Ishikawa (cell line): ENCODE data around the gene SLC39A1.

Experiments
- CEBPB ChIP-seq: IDR thresholded peaks from 2 replicates; pipeline ENCODE4 v1.6.1; 2012
- CREB1 ChIP-seq: IDR thresholded peaks from 2 replicates; pipeline ENCODE4 v1.6.1; 2012; ENCODE audit warnings: low read depth
- EGR1 ChIP-seq: IDR thresholded peaks from 2 replicates; pipeline ENCODE4 v1.6.1; 2012
- EP300 ChIP-seq: IDR thresholded peaks from 2 replicates; pipeline ENCODE4 v1.6.1; 2012; ENCODE audit warnings: borderline replicate concordance
- FOXM1 ChIP-seq: IDR thresholded peaks from 2 replicates; pipeline ENCODE4 v1.6.1; 2012; ENCODE audit warnings: low read depth, borderline replicate concordance
- NFIC ChIP-seq: IDR thresholded peaks from 2 replicates; pipeline ENCODE4 v1.6.1; 2012
- RAD21 ChIP-seq: IDR thresholded peaks from 2 replicates; pipeline ENCODE4 v1.6.1; 2012; ENCODE audit warnings: low read depth
- TAF1 ChIP-seq: IDR thresholded peaks from 2 replicates; pipeline ENCODE4 v1.6.1; 2012; ENCODE audit warnings: low read depth, mild to moderate bottlenecking
- TCF12 ChIP-seq: IDR thresholded peaks from 2 replicates; pipeline ENCODE4 v1.6.1; 2012; ENCODE audit warnings: low read depth
- TEAD4 ChIP-seq: IDR thresholded peaks from 2 replicates; pipeline ENCODE4 v1.6.1; 2012
- YY1 ChIP-seq: IDR thresholded peaks from 2 replicates; pipeline ENCODE4 v1.6.1; 2012; ENCODE audit warnings: low read depth
- ZBTB7A ChIP-seq: IDR thresholded peaks from 2 replicates; pipeline ENCODE4 v1.6.1; 2012; ENCODE audit warnings: low read depth
- TF ChIP-seq, protein P1 (sequence below): IDR thresholded peaks from 2 replicates; pipeline ENCODE4 v1.6.1; 2012
- TF ChIP-seq, protein P2 (sequence below): IDR thresholded peaks from 2 replicates; pipeline ENCODE4 v1.6.1; 2012; ENCODE audit warnings: low read depth, mild to moderate bottlenecking
- TF ChIP-seq, protein P3 (sequence below): IDR thresholded peaks from 2 replicates; pipeline ENCODE4 v1.6.1; 2012

SLC39A1 gene

DNA sequence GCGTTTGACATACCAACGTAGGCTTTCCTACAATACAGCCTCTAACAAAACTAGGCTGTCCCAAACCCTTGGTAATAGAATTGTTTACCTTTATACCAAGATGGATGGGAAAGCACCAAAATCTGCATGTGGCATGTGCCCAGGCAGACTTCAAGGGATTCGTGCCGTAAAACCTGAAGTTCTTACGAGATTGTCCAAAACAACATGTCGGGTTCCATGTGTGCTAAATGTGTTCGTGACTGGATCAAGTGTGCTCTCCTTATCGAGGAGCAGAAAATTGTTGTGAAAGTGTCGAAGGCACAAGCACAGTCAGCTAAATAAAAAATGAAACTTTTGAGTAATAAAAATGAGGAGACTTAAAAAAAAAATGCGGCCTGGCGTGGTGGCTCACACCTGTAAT lies 32.3 kb upstream of the SLC39A1 start:
- TF ChIP-seq, protein P1, sequence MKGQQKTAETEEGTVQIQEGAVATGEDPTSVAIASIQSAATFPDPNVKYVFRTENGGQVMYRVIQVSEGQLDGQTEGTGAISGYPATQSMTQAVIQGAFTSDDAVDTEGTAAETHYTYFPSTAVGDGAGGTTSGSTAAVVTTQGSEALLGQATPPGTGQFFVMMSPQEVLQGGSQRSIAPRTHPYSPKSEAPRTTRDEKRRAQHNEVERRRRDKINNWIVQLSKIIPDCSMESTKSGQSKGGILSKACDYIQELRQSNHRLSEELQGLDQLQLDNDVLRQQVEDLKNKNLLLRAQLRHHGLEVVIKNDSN = no peak
- no peak for TF ChIP-seq TEAD4
- no peak for TF ChIP-seq CEBPB
- no peak for TF ChIP-seq RAD21
- no peak for TF ChIP-seq EGR1
- no peak for TF ChIP-seq TAF1
- TF ChIP-seq FOXM1 = no peak
- TF ChIP-seq TCF12 = no peak
- no peak for TF ChIP-seq CREB1
- no peak for TF ChIP-seq NFIC
- TF ChIP-seq, protein P2, sequence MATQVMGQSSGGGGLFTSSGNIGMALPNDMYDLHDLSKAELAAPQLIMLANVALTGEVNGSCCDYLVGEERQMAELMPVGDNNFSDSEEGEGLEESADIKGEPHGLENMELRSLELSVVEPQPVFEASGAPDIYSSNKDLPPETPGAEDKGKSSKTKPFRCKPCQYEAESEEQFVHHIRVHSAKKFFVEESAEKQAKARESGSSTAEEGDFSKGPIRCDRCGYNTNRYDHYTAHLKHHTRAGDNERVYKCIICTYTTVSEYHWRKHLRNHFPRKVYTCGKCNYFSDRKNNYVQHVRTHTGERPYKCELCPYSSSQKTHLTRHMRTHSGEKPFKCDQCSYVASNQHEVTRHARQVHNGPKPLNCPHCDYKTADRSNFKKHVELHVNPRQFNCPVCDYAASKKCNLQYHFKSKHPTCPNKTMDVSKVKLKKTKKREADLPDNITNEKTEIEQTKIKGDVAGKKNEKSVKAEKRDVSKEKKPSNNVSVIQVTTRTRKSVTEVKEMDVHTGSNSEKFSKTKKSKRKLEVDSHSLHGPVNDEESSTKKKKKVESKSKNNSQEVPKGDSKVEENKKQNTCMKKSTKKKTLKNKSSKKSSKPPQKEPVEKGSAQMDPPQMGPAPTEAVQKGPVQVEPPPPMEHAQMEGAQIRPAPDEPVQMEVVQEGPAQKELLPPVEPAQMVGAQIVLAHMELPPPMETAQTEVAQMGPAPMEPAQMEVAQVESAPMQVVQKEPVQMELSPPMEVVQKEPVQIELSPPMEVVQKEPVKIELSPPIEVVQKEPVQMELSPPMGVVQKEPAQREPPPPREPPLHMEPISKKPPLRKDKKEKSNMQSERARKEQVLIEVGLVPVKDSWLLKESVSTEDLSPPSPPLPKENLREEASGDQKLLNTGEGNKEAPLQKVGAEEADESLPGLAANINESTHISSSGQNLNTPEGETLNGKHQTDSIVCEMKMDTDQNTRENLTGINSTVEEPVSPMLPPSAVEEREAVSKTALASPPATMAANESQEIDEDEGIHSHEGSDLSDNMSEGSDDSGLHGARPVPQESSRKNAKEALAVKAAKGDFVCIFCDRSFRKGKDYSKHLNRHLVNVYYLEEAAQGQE = no peak

DNA sequence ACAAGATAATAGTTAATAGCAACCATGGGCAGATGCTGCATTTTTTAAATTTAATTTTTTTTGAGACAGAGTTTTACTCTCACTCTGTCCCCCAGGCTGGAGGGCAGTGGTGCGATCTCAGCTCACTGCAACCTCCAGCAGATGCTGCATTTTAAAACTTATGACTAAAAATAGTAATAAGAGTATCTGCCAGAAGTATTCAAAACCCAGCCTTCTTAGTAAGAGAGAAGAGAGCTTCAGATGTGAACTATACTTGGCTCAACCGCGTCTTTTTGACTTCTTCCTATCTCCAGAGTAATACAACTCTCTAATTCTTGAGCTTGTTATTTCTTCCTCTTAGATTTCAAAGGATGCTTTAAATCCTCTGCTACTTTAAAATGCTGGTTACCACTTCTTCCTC lies 31.9 kb upstream of the SLC39A1 start:
- TF ChIP-seq, protein P1 = no peak

DNA sequence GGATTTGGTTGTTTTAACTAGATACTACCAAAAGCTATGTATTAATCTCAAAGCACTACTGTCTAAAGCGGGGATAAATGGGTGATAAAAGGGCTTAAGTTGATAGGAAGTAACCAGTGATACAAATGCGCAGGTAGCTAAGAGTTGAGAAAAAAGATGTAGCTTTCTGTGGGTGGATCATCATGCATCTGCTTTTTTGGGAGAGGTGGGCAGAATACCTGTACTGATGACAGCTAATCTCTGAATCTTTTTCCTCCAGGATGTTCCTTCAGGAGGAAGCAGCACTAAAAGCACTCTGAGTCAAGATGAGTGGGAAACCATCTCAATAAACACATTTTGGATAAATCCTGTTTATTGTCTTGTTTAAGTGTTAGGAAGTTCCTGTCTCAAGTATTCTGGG lies 28.5 kb upstream of the SLC39A1 start:
- no peak for TF ChIP-seq CEBPB
- TF ChIP-seq TCF12 = no peak
- no peak for TF ChIP-seq CREB1
- TF ChIP-seq RAD21 = no peak

DNA sequence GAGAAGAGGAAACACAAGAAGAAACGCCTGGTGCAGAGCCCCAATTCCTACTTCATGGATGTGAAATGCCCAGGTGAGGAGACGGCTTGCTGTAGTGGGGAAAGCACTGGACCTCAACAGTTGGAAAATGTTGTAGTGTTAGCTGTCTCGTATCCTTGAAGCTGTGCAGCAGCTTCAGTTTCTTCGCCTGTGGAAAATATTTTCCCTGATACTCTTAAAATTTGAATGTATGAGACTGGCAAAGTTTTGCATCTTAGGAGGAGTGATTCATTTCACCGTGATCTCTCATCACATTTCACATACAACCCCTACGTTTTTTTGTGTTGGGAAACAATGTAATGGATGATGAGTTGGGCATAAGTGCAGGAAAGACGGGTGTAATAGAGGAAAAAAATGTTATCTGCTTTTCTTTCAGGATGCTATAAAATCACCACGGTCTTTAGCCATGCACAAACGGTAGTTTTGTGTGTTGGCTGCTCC lies 27.9 kb upstream of the SLC39A1 start:
- TF ChIP-seq TCF12 = no peak
- TF ChIP-seq, protein P1 = no peak
- TF ChIP-seq CREB1 = no peak
- no peak for TF ChIP-seq RAD21
- TF ChIP-seq, protein P3, sequence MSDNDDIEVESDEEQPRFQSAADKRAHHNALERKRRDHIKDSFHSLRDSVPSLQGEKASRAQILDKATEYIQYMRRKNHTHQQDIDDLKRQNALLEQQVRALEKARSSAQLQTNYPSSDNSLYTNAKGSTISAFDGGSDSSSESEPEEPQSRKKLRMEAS = no peak

DNA sequence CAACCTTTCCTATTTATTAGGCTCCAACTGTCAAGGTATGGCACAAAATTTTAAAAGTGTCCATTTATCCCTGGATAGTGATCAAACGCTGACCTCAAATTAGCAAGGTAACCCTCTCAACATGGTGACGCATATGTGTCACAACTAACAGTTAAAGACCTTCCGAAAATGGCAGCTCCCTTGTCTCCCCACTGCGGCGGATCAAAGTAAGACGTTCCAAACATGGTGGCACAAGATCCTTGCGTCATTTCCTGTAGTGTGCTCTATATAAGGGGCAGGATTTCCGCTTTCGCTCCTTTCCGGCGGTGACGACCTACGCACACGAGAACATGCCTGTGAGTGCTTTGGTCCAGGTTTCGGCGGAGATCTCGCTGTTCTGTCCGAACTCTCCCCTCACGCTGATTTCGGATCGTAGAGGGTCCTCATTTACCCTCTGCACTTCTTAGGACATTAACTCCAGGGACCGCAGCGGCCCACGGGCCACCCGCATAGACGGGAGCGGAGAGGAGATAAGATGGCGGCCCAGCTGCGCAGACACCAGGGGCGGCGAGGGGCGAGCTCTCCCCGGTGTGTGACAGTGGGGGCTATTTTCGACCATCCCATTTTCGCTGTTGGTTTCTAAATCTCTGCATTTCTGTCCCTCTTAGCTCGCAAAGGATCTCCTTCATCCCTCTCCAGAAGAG lies 27.3 kb upstream of the SLC39A1 start, which contains the start of gene RPS27:
RPS27 (plus strand) TSS at position 295 of the 683 bp plus-strand sequence; CDS start at position 330, 35 bp downstream.
- TF ChIP-seq ZBTB7A (0 out of 2 replicates have a peak, but pooled peaks have one; percentile 46), YY1 (peak; percentile 99), TAF1 (peak; percentile 96), CEBPB (0 out of 2 replicates have a peak, but pooled peaks have one; percentile 40), FOXM1 (no peak), EGR1 (peak; percentile 90), RAD21 (no peak), EP300 (peak; percentile 24; the same call in 1 of the 2 replicates), CREB1 (peak; percentile 93), NFIC (no peak), TCF12 (peak; percentile 66), TEAD4 (peak; percentile 49)
- TF ChIP-seq, protein P1 = peak; percentile 39; the same call in 1 of the 2 replicates
- TF ChIP-seq, protein P3 = peak; percentile 86
- TF ChIP-seq, protein P2 = no peak

DNA sequence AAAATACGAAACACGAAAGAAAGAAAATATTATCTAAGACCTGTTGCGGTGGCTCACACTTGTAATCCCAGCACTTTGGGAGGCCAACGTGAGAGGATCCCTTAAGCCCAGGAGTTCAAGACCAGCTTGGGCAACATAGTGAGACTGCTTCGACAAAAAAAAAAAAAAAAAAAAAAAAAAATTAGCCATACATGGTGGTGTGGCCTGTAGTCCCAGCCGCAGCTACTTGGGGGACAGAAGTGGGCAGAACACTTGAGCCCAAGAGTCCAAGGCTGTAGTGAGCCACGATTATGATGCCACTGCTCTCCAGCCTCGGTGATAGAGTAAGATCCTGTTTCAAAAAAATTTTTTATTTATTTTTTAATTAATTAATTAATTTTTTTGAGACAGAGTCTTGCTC lies 24.3 kb upstream of the SLC39A1 start:
- TF ChIP-seq TEAD4 (no peak), TAF1 (no peak), CEBPB (no peak), FOXM1 (no peak), CREB1 (no peak), ZBTB7A (no peak), EP300 (no peak), TCF12 (no peak), NFIC (no peak), YY1 (no peak), RAD21 (no peak), EGR1 (no peak)
- TF ChIP-seq, protein P3 = no peak
- TF ChIP-seq, protein P2 = no peak
- TF ChIP-seq, protein P1 = no peak
